ENCODE results near the gene ARHGEF37. TPM values are rescaled to one million over a fixed set of nuclear protein-coding genes. Genes with fewer than 3 reads are reported as not detected.
"Not testable (repeated sequence)": the region's sequence is repeated elsewhere in the genome, so short reads cannot be mapped to it uniquely, and the experiment has no call there.

The ARHGEF37 gene
- polyA plus RNA-seq, 1 donor, result 4.5 TPM

DNA sequence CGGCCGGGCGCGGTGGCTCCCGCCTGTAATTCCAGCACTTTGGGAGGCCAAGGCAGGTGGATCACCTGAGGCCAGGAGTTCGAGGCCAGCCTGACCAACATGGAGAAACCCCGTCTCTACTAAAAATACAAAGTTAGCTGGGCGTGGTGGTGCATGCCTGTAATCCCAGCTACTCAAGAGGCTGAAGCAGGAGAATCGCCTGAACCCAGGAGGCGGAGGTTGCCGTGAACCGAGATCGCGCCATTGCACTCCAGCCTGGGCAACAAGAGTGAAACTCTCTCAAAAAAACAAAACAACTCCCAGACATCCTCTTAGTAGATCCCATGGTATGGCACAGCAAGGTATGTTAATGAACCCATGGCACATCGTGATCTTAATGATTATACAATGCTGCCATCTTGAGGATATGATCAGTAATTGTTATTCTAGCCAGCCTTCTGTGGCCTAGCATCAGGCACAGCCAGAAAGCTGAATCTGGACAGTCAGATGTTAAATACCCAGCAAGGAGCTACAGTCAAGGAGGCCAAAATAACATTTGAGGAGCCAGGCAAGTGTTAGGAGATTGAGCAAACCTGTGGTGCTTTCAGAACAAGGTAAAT, 16.7 kb upstream of the ARHGEF37 start:
- not testable (repeated sequence) for H3K4me3 ChIP-seq (ENCODE audit: low read length); H3K4me1 ChIP-seq (ENCODE audit: control insufficient read depth, insufficient read depth, low read length); H3K27me3 ChIP-seq (ENCODE audit: control insufficient read depth, insufficient read depth, low read length); H3K9me3 ChIP-seq (ENCODE audit: control insufficient read depth, low read depth, low read length); H3K36me3 ChIP-seq (ENCODE audit: control insufficient read depth, insufficient read depth, low read length); H3K27ac ChIP-seq (ENCODE audit: low read length)
- DNase-seq, result peak; percentile 62 to 73
- no CpG with 5 or more reads among the region's 15 CpGs for WGBS (ENCODE audit: insufficient coverage, low lambda C conversion rate)

DNA sequence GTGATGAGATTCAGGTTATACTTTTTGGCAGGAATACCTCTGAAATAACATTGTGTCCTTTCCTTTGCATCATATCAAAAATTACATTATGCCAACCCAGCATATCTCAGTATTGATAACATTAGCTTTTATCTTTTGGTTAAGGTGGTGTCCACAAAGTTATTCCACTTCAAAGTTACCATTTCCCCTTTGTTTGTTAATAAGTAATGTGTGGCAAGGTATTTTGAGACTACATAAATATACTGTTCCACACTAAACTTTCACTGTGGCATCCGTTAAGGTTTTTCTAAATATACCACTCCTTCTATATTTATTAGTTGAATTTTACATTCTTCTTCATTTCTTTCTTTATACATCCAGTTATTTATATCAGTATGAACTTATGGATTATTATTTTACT, 14.1 kb upstream of the ARHGEF37 start:
- Histone ChIP-seq H3K36me3 (ENCODE audit: control insufficient read depth, insufficient read depth, low read length) (no peaks in the 10 kb centered on the region), H3K4me1 (ENCODE audit: control insufficient read depth, insufficient read depth, low read length) (peaks cover 8% of the 10 kb centered on the region), H3K27me3 (ENCODE audit: control insufficient read depth, insufficient read depth, low read length) (no peaks in the 10 kb centered on the region), H3K4me3 (ENCODE audit: low read length) (no peak overlapping the region), H3K27ac (ENCODE audit: low read length) (no peak overlapping the region), H3K9me3 (ENCODE audit: control insufficient read depth, low read depth, low read length) (no peaks in the 10 kb centered on the region)
- 67% methylated on average over 1 of the region's 1 CpG for WGBS (ENCODE audit: insufficient coverage, low lambda C conversion rate)
- no peak for DNase-seq

DNA sequence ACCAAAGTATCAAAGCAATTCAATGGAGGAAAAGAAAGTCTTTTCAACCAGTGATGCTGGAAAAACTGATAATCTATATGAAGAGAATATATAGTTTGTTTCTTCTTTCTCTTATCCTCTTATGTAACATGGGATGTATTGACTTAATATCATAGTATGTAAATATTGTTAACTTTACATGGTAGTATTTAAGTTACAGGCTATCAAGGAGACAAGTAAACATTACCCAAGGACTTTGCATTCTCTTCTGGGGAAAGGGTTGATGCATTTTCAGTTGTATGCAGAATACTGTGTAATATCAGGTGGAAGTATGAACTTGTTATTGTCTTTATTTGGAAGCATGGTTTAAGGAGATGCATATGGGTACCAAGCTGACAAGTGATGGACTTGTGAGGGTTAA, 9.1 kb upstream of the ARHGEF37 start:
- Histone ChIP-seq H3K27me3 (ENCODE audit: control insufficient read depth, insufficient read depth, low read length) (no peaks in the 10 kb centered on the region), H3K4me1 (ENCODE audit: control insufficient read depth, insufficient read depth, low read length) (no peaks in the 10 kb centered on the region), H3K36me3 (ENCODE audit: control insufficient read depth, insufficient read depth, low read length) (no peaks in the 10 kb centered on the region), H3K4me3 (ENCODE audit: low read length) (no peak overlapping the region), H3K27ac (ENCODE audit: low read length) (no peak overlapping the region), H3K9me3 (ENCODE audit: control insufficient read depth, low read depth, low read length) (no peaks in the 10 kb centered on the region)
- DNase-seq, result no peak

DNA sequence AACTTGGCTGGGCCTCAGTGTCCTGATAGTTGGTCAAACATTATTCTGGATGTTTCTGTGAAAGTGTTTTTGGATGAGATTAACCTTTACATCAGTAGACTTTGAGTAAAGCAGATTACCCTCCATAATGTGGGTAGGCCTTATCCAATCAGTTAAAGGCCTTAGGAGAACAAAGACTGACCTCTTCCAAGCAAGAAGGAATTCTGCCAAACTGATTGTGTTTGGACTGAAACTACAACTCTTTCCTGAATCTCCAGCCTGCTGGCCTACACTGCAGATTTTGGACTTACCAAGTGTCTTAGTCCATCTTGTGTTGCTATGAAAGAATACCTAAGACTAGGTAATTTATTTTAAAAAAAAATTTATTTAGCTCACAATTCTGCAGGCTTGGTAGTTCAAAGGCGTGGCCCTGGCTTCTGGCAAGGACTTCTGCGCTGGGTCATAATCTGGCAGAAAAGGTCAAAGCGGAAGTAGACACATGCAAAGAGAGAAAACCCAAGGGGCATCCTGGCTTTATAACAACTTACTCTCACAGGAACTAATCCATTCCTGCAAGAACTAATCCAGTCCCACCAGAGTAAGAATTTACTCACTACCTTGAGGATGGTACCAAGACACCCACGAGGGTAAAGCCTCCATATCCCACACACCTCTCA, 8.6 kb upstream of the ARHGEF37 start:
- Histone ChIP-seq H3K4me3 (ENCODE audit: low read length) (no peak overlapping the region), H3K9me3 (ENCODE audit: control insufficient read depth, low read depth, low read length) (no peaks in the 10 kb centered on the region), H3K27me3 (ENCODE audit: control insufficient read depth, insufficient read depth, low read length) (no peaks in the 10 kb centered on the region), H3K4me1 (ENCODE audit: control insufficient read depth, insufficient read depth, low read length) (no peaks in the 10 kb centered on the region), H3K36me3 (ENCODE audit: control insufficient read depth, insufficient read depth, low read length) (no peaks in the 10 kb centered on the region), H3K27ac (ENCODE audit: low read length) (no peak overlapping the region)
- no peak for DNase-seq
- WGBS (ENCODE audit: insufficient coverage, low lambda C conversion rate), result no CpG with 5 or more reads among the region's 4 CpGs

DNA sequence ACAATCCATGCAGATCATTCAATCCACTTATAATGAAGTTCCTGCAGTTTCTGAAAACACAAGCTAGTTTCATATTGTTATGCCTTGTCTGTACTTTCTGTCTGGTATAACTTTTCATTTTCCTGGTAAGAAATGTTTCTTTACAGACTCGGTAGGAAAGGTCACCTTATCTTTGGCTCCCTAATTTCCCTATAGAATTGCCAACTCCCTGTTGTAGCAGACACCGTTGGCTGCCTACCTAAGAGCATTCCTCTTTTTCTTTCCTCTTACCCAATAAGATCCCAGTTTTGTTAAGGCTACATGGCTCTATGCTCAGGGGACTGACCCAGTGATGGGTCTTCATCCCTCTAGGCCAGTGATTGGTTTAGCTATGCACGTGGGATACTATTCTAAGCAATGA, 6.2 kb upstream of the ARHGEF37 start:
- Histone ChIP-seq H3K36me3 (ENCODE audit: control insufficient read depth, insufficient read depth, low read length) (no peaks in the 10 kb centered on the region), H3K4me1 (ENCODE audit: control insufficient read depth, insufficient read depth, low read length) (no peaks in the 10 kb centered on the region), H3K27ac (ENCODE audit: low read length) (no peak overlapping the region)

DNA sequence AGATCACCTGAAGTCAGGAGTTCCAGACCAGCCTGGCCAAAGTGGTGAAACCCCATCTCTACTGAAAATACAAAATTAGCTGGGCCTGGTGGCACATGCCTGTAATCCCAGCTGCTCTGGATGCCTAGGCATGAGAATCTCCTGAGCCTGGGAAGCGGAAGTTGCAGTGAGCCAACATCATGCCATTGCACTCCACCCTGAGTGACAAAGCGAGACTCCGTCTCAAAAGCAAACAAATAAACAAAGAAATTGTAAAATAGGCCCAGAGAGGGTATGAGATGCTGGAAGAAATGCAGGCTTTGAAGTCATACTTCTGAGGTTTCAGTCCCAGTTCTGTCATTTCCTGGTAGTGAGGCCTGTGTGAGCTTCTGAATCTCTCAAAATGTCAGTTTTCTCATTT, 5.3 kb upstream of the ARHGEF37 start:
- WGBS (ENCODE audit: insufficient coverage, low lambda C conversion rate), result no CpG with 5 or more reads among the region's 3 CpGs
- Histone ChIP-seq H3K9me3 (ENCODE audit: control insufficient read depth, low read depth, low read length) (no peaks in the 10 kb centered on the region), H3K4me1 (ENCODE audit: control insufficient read depth, insufficient read depth, low read length) (peaks cover 4% of the 10 kb centered on the region), H3K4me3 (ENCODE audit: low read length) (no peak overlapping the region), H3K27ac (ENCODE audit: low read length) (no peak overlapping the region), H3K36me3 (ENCODE audit: control insufficient read depth, insufficient read depth, low read length) (no peaks in the 10 kb centered on the region), H3K27me3 (ENCODE audit: control insufficient read depth, insufficient read depth, low read length) (no peaks in the 10 kb centered on the region)
- no peak for DNase-seq

More for the DNA sequence above, 6.2 kb upstream of the ARHGEF37 start:
- Histone ChIP-seq H3K9me3 (ENCODE audit: control insufficient read depth, low read depth, low read length) (no peaks in the 10 kb centered on the region), H3K27me3 (ENCODE audit: control insufficient read depth, insufficient read depth, low read length) (no peaks in the 10 kb centered on the region), H3K4me3 (ENCODE audit: low read length) (no peak overlapping the region)
- WGBS (ENCODE audit: insufficient coverage, low lambda C conversion rate), result 100% methylated on average over 1 of the region's 3 CpGs
- DNase-seq, result no peak

DNA sequence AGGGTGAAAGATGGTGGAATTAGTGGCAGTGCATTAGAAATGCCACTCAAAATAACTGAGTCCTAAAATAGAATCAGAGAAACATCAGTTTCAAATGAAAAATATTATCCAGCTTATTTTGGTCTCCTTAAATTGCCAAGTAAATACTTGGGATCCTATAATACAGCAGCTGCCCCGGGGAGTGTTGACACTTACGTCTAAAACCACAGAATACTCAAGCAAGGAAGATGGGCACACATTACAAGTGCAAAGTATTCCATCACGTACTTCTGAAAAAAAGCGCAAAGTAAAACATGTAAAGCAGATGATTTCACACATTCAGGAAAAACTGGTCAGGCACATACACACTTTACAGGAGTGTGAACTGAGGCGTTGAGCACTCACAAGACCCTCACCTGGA, 2.4 kb upstream of the ARHGEF37 start:
- peaks cover 6% of the 10 kb centered on the region for H3K4me1 ChIP-seq (ENCODE audit: control insufficient read depth, insufficient read depth, low read length)
- no peaks in the 10 kb centered on the region for H3K27me3 ChIP-seq (ENCODE audit: control insufficient read depth, insufficient read depth, low read length)
- H3K27ac ChIP-seq (ENCODE audit: low read length), result no peak overlapping the region
- H3K4me3 ChIP-seq (ENCODE audit: low read length), result no peak overlapping the region
- H3K9me3 ChIP-seq (ENCODE audit: control insufficient read depth, low read depth, low read length), result no peaks in the 10 kb centered on the region
- no peaks in the 10 kb centered on the region for H3K36me3 ChIP-seq (ENCODE audit: control insufficient read depth, insufficient read depth, low read length)
- no CpG with 5 or more reads among the region's 5 CpGs for WGBS (ENCODE audit: insufficient coverage, low lambda C conversion rate)
- no peak for DNase-seq

DNA sequence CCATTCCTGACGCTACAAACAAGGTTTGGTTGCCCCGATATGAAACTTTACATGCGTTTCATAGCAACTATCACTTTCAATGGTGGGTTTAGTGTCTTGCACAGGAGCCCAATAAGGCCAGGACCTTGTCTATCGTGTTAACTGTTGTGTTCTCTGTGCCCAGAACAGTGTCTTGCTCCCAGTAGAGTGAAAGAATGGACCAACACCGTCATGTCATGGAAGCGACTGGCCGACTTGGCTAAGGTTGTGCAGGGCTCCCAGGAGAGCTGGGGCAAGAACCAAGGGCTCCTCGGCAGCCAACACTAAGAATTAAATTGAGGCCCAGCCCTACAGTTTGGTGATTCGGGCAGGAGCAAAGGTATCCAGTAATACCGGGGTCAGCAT, 498 bp upstream of the ARHGEF37 start:
- no peaks in the 10 kb centered on the region for H3K9me3 ChIP-seq (ENCODE audit: control insufficient read depth, low read depth, low read length)
- peaks cover 6% of the 10 kb centered on the region for H3K4me1 ChIP-seq (ENCODE audit: control insufficient read depth, insufficient read depth, low read length)
- H3K27ac ChIP-seq (ENCODE audit: low read length), result peak overlapping the region; percentile 59
- WGBS (ENCODE audit: insufficient coverage, low lambda C conversion rate), result no CpG with 5 or more reads among the region's 10 CpGs
- no peak for DNase-seq
- H3K36me3 ChIP-seq (ENCODE audit: control insufficient read depth, insufficient read depth, low read length), result no peaks in the 10 kb centered on the region
- H3K4me3 ChIP-seq (ENCODE audit: low read length), result peak overlapping the region; percentile 62
- no peaks in the 10 kb centered on the region for H3K27me3 ChIP-seq (ENCODE audit: control insufficient read depth, insufficient read depth, low read length)

DNA sequence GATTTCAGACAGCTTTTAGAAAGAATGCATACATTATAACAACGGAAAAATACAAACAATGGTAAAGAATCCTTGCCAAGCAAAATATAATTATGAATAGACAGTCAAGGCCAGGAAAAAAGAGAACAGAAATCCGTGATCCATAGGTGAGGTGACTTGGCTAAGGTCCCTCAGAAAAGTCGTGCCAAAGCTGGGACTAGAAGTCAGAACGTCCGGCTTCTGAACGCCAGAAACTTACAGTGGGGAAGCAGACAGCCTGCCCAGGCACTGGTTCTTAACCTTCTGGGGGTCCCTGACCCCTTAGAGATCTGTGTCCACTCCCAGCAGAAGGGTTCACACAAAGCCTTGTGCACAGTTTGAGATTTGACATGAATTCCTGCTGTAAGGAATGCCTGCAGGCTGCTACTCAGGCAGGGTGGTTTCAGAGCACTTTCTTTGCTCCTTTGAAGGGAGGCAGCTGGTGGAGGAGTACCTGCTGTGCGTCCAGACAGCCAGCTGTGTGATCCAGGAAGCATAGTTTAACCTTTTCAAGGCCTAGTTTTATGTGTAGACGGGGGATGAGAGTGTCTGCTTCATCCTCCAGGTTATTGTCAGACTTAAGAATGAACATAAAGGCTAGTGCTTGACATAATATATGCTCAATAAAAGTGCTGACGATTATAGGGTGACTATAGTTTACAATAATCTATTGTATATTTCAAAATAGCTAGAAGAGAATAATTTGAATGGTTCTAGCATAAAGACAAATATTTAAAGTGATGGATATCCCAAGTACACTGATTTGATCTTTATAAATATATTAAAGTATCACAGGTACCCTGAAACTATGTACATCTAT, 852 bp downstream of the ARHGEF37 start:
- 60% methylated on average over 1 of the region's 9 CpGs for WGBS (ENCODE audit: insufficient coverage, low lambda C conversion rate)
- peak overlapping the region; percentile 6 for H3K27ac ChIP-seq (ENCODE audit: low read length)
- H3K4me3 ChIP-seq (ENCODE audit: low read length), result peak overlapping the region; percentile 62
- H3K4me1 ChIP-seq (ENCODE audit: control insufficient read depth, insufficient read depth, low read length), result peaks cover 8% of the 10 kb centered on the region
- H3K27me3 ChIP-seq (ENCODE audit: control insufficient read depth, insufficient read depth, low read length), result no peaks in the 10 kb centered on the region
- H3K36me3 ChIP-seq (ENCODE audit: control insufficient read depth, insufficient read depth, low read length), result no peaks in the 10 kb centered on the region
- peak in 1 of 2 donors; percentile 42 for DNase-seq
- no peaks in the 10 kb centered on the region for H3K9me3 ChIP-seq (ENCODE audit: control insufficient read depth, low read depth, low read length)

DNA sequence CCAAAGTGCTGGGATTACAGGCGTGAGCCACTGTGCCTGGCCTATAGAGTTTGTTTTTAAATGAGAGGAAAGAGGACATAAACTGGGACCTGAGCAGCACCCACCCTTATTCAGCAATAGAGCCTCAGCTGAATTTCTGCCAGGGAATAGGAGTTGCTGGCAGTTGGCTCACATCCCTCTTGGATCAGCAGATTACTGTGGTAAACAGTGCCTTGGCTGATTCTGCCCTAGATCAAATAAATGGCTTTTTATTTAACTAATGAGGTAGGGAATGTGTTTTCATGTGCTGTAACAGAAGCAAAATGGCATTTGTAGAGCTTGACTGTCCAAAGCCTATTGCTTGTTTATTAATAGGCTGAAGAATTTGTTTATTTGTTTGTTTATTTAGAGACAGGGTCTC, 2.1 kb downstream of the ARHGEF37 start:
- Histone ChIP-seq H3K9me3 (ENCODE audit: control insufficient read depth, low read depth, low read length) (no peaks in the 10 kb centered on the region), H3K4me3 (ENCODE audit: low read length) (no peak overlapping the region), H3K27ac (ENCODE audit: low read length) (no peak overlapping the region), H3K4me1 (ENCODE audit: control insufficient read depth, insufficient read depth, low read length) (peaks cover 11% of the 10 kb centered on the region), H3K36me3 (ENCODE audit: control insufficient read depth, insufficient read depth, low read length) (no peaks in the 10 kb centered on the region), H3K27me3 (ENCODE audit: control insufficient read depth, insufficient read depth, low read length) (no peaks in the 10 kb centered on the region)
- no CpG with 5 or more reads among the region's 1 CpG for WGBS (ENCODE audit: insufficient coverage, low lambda C conversion rate)
- no peak for DNase-seq

Data from large intestine (tissue), 3 donors.